ENCODE data around the gene PHIP.

DNA sequence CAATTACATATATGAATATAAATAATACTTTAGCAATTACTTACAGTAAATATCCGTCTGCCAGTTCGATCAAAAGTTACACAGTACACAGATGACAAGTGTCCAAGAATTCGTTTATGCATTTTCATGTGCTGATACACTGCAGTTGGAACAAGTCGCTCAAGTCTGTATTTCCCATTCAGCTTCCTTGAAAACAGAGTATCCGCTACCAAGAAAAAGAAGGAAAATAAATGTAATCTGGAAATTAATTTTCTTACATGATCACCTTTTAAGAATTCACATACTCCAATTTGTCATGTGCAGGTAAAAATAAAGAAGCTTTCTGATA, 35.3 kb downstream of the PHIP start:
- TF ChIP-seq, protein P1, sequence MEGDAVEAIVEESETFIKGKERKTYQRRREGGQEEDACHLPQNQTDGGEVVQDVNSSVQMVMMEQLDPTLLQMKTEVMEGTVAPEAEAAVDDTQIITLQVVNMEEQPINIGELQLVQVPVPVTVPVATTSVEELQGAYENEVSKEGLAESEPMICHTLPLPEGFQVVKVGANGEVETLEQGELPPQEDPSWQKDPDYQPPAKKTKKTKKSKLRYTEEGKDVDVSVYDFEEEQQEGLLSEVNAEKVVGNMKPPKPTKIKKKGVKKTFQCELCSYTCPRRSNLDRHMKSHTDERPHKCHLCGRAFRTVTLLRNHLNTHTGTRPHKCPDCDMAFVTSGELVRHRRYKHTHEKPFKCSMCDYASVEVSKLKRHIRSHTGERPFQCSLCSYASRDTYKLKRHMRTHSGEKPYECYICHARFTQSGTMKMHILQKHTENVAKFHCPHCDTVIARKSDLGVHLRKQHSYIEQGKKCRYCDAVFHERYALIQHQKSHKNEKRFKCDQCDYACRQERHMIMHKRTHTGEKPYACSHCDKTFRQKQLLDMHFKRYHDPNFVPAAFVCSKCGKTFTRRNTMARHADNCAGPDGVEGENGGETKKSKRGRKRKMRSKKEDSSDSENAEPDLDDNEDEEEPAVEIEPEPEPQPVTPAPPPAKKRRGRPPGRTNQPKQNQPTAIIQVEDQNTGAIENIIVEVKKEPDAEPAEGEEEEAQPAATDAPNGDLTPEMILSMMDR (conservative IDR thresholded peaks at IDR 0.05; ENCODE audit: low read depth in 2 of 2), result no peak
- no peak for TF ChIP-seq CREB1 (CRISPR knock-in tag; IDR thresholded peaks at IDR 0.05; ENCODE audit: low read depth)
